Activated CD8-positive, alpha-beta memory T cell treated with anti-CD3 and anti-CD28 coated beads for 48 hours (primary cell): ENCODE results near the gene CFAP20.
"Not testable (repeated sequence)": the region's sequence is repeated elsewhere in the genome, so short reads cannot be mapped to it uniquely, and the experiment has no call there.

Experiments used
- DNase-seq, 3 experiments: peaks; one replicate each; pipeline ENCODE4 v3.0.0-alpha.2; 2020; ENCODE audit warnings: low read depth in 2 of 3, low spot score in 2 of 3

The CFAP20 gene

GRCh38 chr16:58098207-58099096, 30.7 kb downstream of the CFAP20 start:
- DNase-seq = no peak

- DNase-seq = no peak
Measured at GRCh38 chr16:58096249-58096648, 32.9 kb downstream of the CFAP20 start.

GRCh38 chr16:58095575-58095960, 33.6 kb downstream of the CFAP20 start:
- not testable (repeated sequence) for DNase-seq

GRCh38 chr16:58094791-58095574, 34.2 kb downstream of the CFAP20 start:
- no peak for DNase-seq

- DNase-seq = no peak
Measured at GRCh38 chr16:58094026-58094425, 35.2 kb downstream of the CFAP20 start.

GRCh38 chr16:58090396-58090795, 38.8 kb downstream of the CFAP20 start:
- not testable (repeated sequence) for DNase-seq

- DNase-seq = no peak
Measured at GRCh38 chr16:58088091-58088490, 41.1 kb downstream of the CFAP20 start.

- DNase-seq = no peak
Measured at GRCh38 chr16:58087209-58087913, 41.8 kb downstream of the CFAP20 start.

- no peak for DNase-seq
Measured at GRCh38 chr16:58086381-58087208, 42.6 kb downstream of the CFAP20 start.

- no peak for DNase-seq
Measured at GRCh38 chr16:58085584-58086251, 43.5 kb downstream of the CFAP20 start.

GRCh38 chr16:58085171-58085570, 44.0 kb downstream of the CFAP20 start:
- no peak for DNase-seq

GRCh38 chr16:58084635-58085034, 44.5 kb downstream of the CFAP20 start:
- no peak for DNase-seq

GRCh38 chr16:58082381-58082780, 46.8 kb downstream of the CFAP20 start:
- DNase-seq = no peak

GRCh38 chr16:58080657-58081056, 48.5 kb downstream of the CFAP20 start:
- not testable (repeated sequence) for DNase-seq

GRCh38 chr16:58077796-58078195, 51.4 kb downstream of the CFAP20 start:
- no peak for DNase-seq

- no peak for DNase-seq
Measured at GRCh38 chr16:58076514-58076913, 52.7 kb downstream of the CFAP20 start.

GRCh38 chr16:58074657-58075056, 54.5 kb downstream of the CFAP20 start:
- no peak for DNase-seq

- not testable (repeated sequence) for DNase-seq
Measured at GRCh38 chr16:58073086-58073485, 56.1 kb downstream of the CFAP20 start.

GRCh38 chr16:58072134-58072533, 57.0 kb downstream of the CFAP20 start:
- not testable (repeated sequence) for DNase-seq

- no peak for DNase-seq
Measured at GRCh38 chr16:58070585-58070984, 58.6 kb downstream of the CFAP20 start.
